Measurements from ENCODE around the gene DBX2.
A peak's percentile ranks its signal among the peaks of the same experiment; 100 is the strongest.
"Not testable (repeated sequence)": the region's sequence is repeated elsewhere in the genome, so short reads cannot be mapped to it uniquely, and the experiment has no call there.

DBX2 gene

DNA sequence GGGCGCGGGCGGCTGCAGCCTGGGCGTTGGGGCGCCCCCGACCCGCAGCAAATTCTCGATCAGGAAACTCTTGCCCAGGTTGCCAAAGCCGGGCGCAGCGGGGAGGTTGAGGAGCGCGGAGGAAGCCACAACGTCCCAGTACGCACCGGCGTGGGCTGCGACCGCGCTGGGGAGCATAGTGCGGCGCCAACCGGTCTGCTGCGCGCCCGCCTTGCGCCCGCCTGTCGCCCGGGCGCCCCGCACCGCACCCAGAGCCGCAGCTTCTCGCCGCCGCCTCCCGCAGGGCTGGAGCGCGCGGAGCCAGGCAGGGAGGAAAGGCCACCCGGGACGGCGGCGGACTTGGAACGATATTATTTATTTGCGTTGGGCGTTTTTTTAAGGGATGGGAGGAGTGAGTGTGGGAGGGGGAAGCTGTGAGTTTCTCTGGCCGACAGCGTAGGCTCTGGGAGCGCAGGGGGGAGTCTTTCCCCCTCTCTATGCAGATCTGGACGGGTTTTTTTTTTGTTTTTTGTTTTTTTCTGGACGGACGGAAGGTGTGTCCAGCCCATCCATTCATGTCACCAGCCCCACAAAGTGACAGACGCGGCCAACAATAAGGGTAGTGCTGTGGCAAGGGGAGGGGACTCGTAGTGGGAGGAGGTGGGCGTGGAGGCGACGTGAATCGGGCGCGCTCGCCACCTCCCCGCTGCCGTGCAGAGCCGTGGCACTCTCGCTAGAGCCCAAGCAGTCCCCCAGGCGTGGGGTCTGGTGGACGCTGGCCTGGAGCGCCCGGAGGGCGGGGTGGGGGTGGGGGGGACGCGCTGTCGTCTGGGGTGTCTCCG lies at the start of gene DBX2:
DBX2 (minus strand) TSS at position 349 of the 821 bp plus-strand sequence; CDS start at position 177, 172 bp downstream.
- H3K27me3 ChIP-seq (replicated peaks), result peaks cover 32% of the 10 kb centered on the region
- TF ChIP-seq, protein P1, sequence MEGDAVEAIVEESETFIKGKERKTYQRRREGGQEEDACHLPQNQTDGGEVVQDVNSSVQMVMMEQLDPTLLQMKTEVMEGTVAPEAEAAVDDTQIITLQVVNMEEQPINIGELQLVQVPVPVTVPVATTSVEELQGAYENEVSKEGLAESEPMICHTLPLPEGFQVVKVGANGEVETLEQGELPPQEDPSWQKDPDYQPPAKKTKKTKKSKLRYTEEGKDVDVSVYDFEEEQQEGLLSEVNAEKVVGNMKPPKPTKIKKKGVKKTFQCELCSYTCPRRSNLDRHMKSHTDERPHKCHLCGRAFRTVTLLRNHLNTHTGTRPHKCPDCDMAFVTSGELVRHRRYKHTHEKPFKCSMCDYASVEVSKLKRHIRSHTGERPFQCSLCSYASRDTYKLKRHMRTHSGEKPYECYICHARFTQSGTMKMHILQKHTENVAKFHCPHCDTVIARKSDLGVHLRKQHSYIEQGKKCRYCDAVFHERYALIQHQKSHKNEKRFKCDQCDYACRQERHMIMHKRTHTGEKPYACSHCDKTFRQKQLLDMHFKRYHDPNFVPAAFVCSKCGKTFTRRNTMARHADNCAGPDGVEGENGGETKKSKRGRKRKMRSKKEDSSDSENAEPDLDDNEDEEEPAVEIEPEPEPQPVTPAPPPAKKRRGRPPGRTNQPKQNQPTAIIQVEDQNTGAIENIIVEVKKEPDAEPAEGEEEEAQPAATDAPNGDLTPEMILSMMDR (IDR thresholded peaks at IDR 0.05; ENCODE audit: low read depth, low read length, missing control alignments), result no peak
- in situ Hi-C loops (cut with HindIII; ENCODE audit: low pct_ligation_motif_present, low sequenced_read_pairs), result no loop called here
- no peaks in the 10 kb centered on the region for H3K36me3 ChIP-seq (replicated peaks)
- no peak within 1 kb of the TSS for H3K27ac ChIP-seq
- peak within 1 kb of the TSS; percentile 51 for H3K4me3 ChIP-seq (ENCODE audit: low read depth, low read length)
- no peak for DNase-seq

DNA sequence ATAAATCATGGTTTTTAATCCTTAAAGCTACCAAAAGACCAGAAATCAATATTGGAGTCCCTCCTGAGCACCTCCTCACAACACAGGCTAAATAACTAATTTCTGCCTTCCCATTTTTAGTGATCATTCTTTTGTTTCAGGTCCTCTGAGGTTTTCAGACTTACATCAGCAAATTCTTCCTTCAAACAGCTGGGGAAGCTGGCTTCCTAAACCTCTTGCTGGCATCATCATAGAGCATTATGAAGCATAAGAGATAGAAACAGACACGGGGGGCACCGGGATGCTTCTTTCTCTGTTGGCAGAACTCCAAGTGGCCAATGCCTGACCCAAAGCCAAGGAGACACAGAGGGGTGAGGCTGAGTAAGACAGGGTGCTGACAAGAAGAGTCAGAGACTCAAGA lies 47.9 kb upstream of the DBX2 start:
- TF ChIP-seq, protein P1 (IDR thresholded peaks at IDR 0.05; ENCODE audit: low read depth, low read length, missing control alignments), result no peak
- no peak for DNase-seq
- Histone ChIP-seq H3K27ac (no peak overlapping the region), H3K27me3 (replicated peaks) (no peaks in the 10 kb centered on the region), H3K4me3 (ENCODE audit: low read depth, low read length) (no peak overlapping the region), H3K36me3 (replicated peaks) (no peaks in the 10 kb centered on the region)
- in situ Hi-C loops (cut with HindIII; ENCODE audit: low pct_ligation_motif_present, low sequenced_read_pairs), result no loop called here

DNA sequence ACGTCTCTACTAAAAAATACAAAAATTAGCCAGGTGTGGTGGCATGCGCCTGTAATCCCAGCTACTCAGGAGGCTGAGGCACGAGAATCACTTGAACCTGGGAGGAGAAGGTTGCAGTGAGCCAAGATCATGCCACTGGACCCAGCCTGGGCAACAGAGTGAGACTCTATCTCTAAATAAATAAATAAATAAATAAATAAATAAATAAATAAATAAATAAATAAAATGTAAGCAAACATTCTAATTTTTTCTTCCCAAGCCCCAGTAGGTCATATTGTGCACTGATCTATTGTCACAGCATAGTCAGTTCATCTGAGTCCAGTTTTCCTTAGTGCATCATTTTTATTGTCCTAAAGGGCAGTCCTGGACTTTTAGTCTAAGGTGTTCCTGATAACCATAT lies 44.5 kb upstream of the DBX2 start:
- H3K27me3 ChIP-seq (replicated peaks); DNase-seq; in situ Hi-C loops (cut with HindIII; ENCODE audit: low pct_ligation_motif_present, low sequenced_read_pairs); H3K36me3 ChIP-seq (replicated peaks); H3K4me3 ChIP-seq (ENCODE audit: low read depth, low read length); H3K27ac ChIP-seq: not testable (repeated sequence)

DNA sequence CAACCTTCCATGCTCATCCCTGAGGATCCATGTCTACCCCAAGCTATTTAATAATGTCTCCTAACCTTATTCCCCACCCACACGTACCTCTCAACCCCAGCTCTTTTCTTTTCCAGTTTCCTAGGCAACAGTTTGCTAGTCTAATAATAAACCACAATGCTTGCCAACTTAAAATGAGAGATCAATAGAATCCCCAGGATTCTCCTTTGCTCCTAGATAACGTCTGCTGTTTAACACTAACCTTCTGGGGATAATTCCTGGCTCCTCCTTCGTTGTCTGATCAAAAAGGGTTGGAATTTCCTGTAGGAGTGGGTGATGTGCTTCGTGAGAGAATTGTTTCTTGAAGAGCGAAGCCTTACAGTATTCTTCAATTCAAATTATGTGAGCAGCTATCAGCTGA lies 42.2 kb upstream of the DBX2 start:
- no peak overlapping the region for H3K4me3 ChIP-seq (ENCODE audit: low read depth, low read length)
- DNase-seq, result no peak
- in situ Hi-C loops (cut with HindIII; ENCODE audit: low pct_ligation_motif_present, low sequenced_read_pairs), result no loop called here
- no peak overlapping the region for H3K27ac ChIP-seq
- TF ChIP-seq, protein P1 (IDR thresholded peaks at IDR 0.05; ENCODE audit: low read depth, low read length, missing control alignments), result no peak
- no peaks in the 10 kb centered on the region for H3K27me3 ChIP-seq (replicated peaks)
- H3K36me3 ChIP-seq (replicated peaks), result no peaks in the 10 kb centered on the region

DNA sequence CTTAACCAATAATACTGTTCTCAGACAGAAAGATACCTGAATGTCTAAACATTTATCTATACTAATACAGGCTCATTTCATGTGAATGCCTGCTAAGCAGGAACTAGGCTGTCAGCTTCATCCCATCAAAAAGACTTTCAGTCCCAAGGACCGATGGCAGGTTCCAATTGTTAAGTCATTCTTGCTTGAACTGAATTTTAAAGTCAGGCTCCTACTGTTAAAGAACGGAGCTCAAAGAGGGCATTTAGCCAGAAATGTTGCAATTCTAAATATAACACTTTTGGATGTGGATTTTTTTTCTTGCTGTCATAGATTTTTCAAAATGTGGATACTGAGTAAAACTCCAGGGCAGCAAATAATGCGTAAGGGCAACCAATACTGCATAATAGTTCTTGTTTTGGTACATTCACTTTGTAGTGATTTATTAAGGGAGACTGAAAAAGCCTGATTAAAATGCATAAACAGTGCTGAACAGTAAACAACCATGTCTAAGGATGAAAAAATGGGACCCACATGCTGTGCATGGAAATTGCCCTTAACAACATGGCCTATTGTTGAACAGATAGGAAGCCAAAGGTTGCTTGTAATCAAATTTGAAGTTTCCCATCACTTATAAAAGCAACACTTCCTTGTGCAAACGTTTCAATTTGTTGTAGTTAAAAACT lies 38.6 kb upstream of the DBX2 start:
- Histone ChIP-seq H3K4me3 (ENCODE audit: low read depth, low read length) (no peak overlapping the region), H3K36me3 (replicated peaks) (no peaks in the 10 kb centered on the region), H3K27me3 (replicated peaks) (no peaks in the 10 kb centered on the region), H3K27ac (no peak overlapping the region)
- TF ChIP-seq, protein P1 (IDR thresholded peaks at IDR 0.05; ENCODE audit: low read depth, low read length, missing control alignments), result no peak
- in situ Hi-C loops (cut with HindIII; ENCODE audit: low pct_ligation_motif_present, low sequenced_read_pairs), result no loop called here
- DNase-seq, result no peak

DNA sequence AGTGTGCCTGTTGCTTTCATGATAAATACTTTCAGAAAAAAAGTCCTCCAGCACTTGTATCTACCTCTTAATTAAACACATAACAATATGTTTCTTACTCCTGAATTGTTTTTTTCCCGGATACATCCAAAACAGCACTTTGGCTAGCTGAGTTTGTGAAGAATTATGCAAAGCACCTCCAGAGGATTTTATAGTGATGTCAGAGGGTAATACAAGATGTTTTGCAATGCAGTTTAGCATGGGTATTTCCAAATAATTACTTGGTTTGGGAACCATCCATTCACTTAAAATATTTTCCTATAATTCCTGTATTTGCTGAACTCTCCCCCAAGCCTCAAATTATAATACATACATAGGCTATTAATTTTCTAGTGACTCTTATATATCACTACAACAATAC lies 37.7 kb upstream of the DBX2 start:
- in situ Hi-C loops (cut with HindIII; ENCODE audit: low pct_ligation_motif_present, low sequenced_read_pairs), result no loop called here
- no peak overlapping the region for H3K27ac ChIP-seq
- DNase-seq, result no peak
- no peaks in the 10 kb centered on the region for H3K36me3 ChIP-seq (replicated peaks)
- no peaks in the 10 kb centered on the region for H3K27me3 ChIP-seq (replicated peaks)
- TF ChIP-seq, protein P1 (IDR thresholded peaks at IDR 0.05; ENCODE audit: low read depth, low read length, missing control alignments), result no peak
- H3K4me3 ChIP-seq (ENCODE audit: low read depth, low read length), result no peak overlapping the region

DNA sequence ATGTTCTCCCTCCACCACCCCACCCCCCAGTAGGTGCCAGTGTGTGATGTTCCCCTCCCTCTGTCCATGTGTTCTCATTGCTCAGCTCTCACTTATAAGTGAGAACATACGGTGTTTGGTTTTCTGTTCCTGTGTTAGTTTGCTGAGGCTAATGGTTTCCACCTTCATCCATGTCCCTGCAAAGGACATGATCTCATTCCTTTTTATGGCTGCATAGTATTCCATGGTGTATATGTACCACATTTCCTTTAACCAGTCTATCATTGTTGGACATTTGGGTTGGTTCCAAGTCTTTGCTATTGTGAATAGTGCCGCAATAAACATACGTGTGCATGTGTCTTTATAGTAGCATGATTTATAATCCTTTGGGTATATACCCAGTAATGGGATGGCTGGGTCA lies 33.3 kb upstream of the DBX2 start:
- H3K4me3 ChIP-seq (ENCODE audit: low read depth, low read length); in situ Hi-C loops (cut with HindIII; ENCODE audit: low pct_ligation_motif_present, low sequenced_read_pairs); H3K27me3 ChIP-seq (replicated peaks); H3K36me3 ChIP-seq (replicated peaks); H3K27ac ChIP-seq; DNase-seq: not testable (repeated sequence)

Data from brain microvascular endothelial cell (primary cell).